Activated naive CD4-positive, alpha-beta T cell treated with anti-CD3 and anti-CD28 coated beads, Interleukin-2, amount 50 U/mL, for 24 hours (primary cell): ENCODE data around the gene KNDC1.
"Not testable (repeated sequence)": the region's sequence is repeated elsewhere in the genome, so short reads cannot be mapped to it uniquely, and the experiment has no call there.

Experiments
- H3K27ac Mint-ChIP-seq: one replicate; pipeline ENCODE4 v1.8.0; 2021; ENCODE audit warnings: mild to moderate bottlenecking, mixed read lengths
- H3K27me3 Mint-ChIP-seq: one replicate; pipeline ENCODE4 v1.8.0; 2021; ENCODE audit warnings: mixed read lengths
- H3K36me3 Mint-ChIP-seq: one replicate; pipeline ENCODE4 v1.8.0; 2021; ENCODE audit warnings: mixed read lengths
- H3K4me1 Mint-ChIP-seq: one replicate; pipeline ENCODE4 v1.8.0; 2021; ENCODE audit warnings: mixed read lengths
- H3K4me3 Mint-ChIP-seq: one replicate; pipeline ENCODE4 v1.8.0; 2021; ENCODE audit warnings: mild to moderate bottlenecking, mixed read lengths
- H3K9me3 Mint-ChIP-seq: one replicate; pipeline ENCODE4 v1.8.0; 2021; ENCODE audit warnings: mixed read lengths

KNDC1 gene

GRCh38 chr10:133258818-133259601 is 99.0 kb downstream of the KNDC1 start:
- Mint-ChIP-seq H3K36me3 (no peaks in the 10 kb centered on the region), H3K4me1 (peaks cover 50% of the 10 kb centered on the region), H3K27ac (peak overlapping the region; percentile 82), H3K4me3 (peak overlapping the region; percentile 77), H3K27me3 (no peaks in the 10 kb centered on the region), H3K9me3 (no peaks in the 10 kb centered on the region)

- H3K27me3 Mint-ChIP-seq, result no peaks in the 10 kb centered on the region
- peaks cover 56% of the 10 kb centered on the region for H3K4me1 Mint-ChIP-seq
- peak overlapping the region; percentile 82 for H3K27ac Mint-ChIP-seq
- no peaks in the 10 kb centered on the region for H3K36me3 Mint-ChIP-seq
- H3K9me3 Mint-ChIP-seq, result no peaks in the 10 kb centered on the region
- H3K4me3 Mint-ChIP-seq, result peak overlapping the region; percentile 77
Measured at GRCh38 chr10:133259602-133259989, 99.6 kb downstream of the KNDC1 start.

- peaks cover 64% of the 10 kb centered on the region for H3K4me1 Mint-ChIP-seq
- H3K36me3 Mint-ChIP-seq, result no peaks in the 10 kb centered on the region
- no peaks in the 10 kb centered on the region for H3K27me3 Mint-ChIP-seq
- H3K9me3 Mint-ChIP-seq, result no peaks in the 10 kb centered on the region
- peak overlapping the region; percentile 65 for H3K27ac Mint-ChIP-seq
- H3K4me3 Mint-ChIP-seq, result peak overlapping the region; percentile 68
Measured at GRCh38 chr10:133260895-133261725, 101.1 kb downstream of the KNDC1 start.

- H3K27ac Mint-ChIP-seq, result no peak overlapping the region
- no peaks in the 10 kb centered on the region for H3K36me3 Mint-ChIP-seq
- H3K4me1 Mint-ChIP-seq, result peaks cover 64% of the 10 kb centered on the region
- H3K27me3 Mint-ChIP-seq, result no peaks in the 10 kb centered on the region
- H3K4me3 Mint-ChIP-seq, result peak overlapping the region; percentile 68
- H3K9me3 Mint-ChIP-seq, result no peaks in the 10 kb centered on the region
Measured at GRCh38 chr10:133261726-133262325, 101.8 kb downstream of the KNDC1 start.

- no peaks in the 10 kb centered on the region for H3K27me3 Mint-ChIP-seq
- H3K27ac Mint-ChIP-seq, result no peak overlapping the region
- H3K9me3 Mint-ChIP-seq, result no peaks in the 10 kb centered on the region
- H3K36me3 Mint-ChIP-seq, result no peaks in the 10 kb centered on the region
- H3K4me3 Mint-ChIP-seq, result peak overlapping the region; percentile 66
- peaks cover 59% of the 10 kb centered on the region for H3K4me1 Mint-ChIP-seq
Measured at GRCh38 chr10:133262696-133263095, 102.7 kb downstream of the KNDC1 start.

- Mint-ChIP-seq H3K36me3 (no peaks in the 10 kb centered on the region), H3K4me3 (no peak overlapping the region)
Measured at GRCh38 chr10:133263674-133264073, 103.7 kb downstream of the KNDC1 start.

GRCh38 chr10:133264461-133264860 is 104.4 kb downstream of the KNDC1 start:
- Mint-ChIP-seq H3K27ac (no peak overlapping the region), H3K4me3 (peak overlapping the region; percentile 26), H3K4me1 (peaks cover 48% of the 10 kb centered on the region), H3K9me3 (no peaks in the 10 kb centered on the region), H3K36me3 (no peaks in the 10 kb centered on the region), H3K27me3 (no peaks in the 10 kb centered on the region)

More at GRCh38 chr10:133263674-133264073, 103.7 kb downstream of the KNDC1 start:
- no peaks in the 10 kb centered on the region for H3K27me3 Mint-ChIP-seq
- peaks cover 55% of the 10 kb centered on the region for H3K4me1 Mint-ChIP-seq
- no peaks in the 10 kb centered on the region for H3K9me3 Mint-ChIP-seq
- no peak overlapping the region for H3K27ac Mint-ChIP-seq

- H3K27ac Mint-ChIP-seq, H3K36me3 Mint-ChIP-seq: not testable (repeated sequence)
- H3K4me1 Mint-ChIP-seq, result peaks cover 43% of the 10 kb centered on the region
Measured at GRCh38 chr10:133265052-133265451, 105.0 kb downstream of the KNDC1 start.

GRCh38 chr10:133266056-133266795 is 106.2 kb downstream of the KNDC1 start:
- Mint-ChIP-seq H3K27ac (no peak overlapping the region), H3K4me3 (no peak overlapping the region), H3K9me3 (no peaks in the 10 kb centered on the region), H3K27me3 (no peaks in the 10 kb centered on the region), H3K4me1 (peaks cover 31% of the 10 kb centered on the region), H3K36me3 (no peaks in the 10 kb centered on the region)

More at GRCh38 chr10:133265052-133265451, 105.0 kb downstream of the KNDC1 start:
- not testable (repeated sequence) for H3K4me3 Mint-ChIP-seq, H3K9me3 Mint-ChIP-seq, H3K27me3 Mint-ChIP-seq

GRCh38 chr10:133267293-133267692 is 107.3 kb downstream of the KNDC1 start:
- Mint-ChIP-seq H3K27me3 (no peaks in the 10 kb centered on the region), H3K36me3 (no peaks in the 10 kb centered on the region), H3K4me1 (peaks cover 30% of the 10 kb centered on the region), H3K4me3 (no peak overlapping the region), H3K9me3 (no peaks in the 10 kb centered on the region), H3K27ac (no peak overlapping the region)

- Mint-ChIP-seq H3K27me3 (no peaks in the 10 kb centered on the region), H3K4me3 (no peak overlapping the region), H3K36me3 (no peaks in the 10 kb centered on the region), H3K4me1 (peaks cover 24% of the 10 kb centered on the region), H3K27ac (no peak overlapping the region), H3K9me3 (no peaks in the 10 kb centered on the region)
Measured at GRCh38 chr10:133267829-133268228, 107.8 kb downstream of the KNDC1 start.

- Mint-ChIP-seq H3K4me1 (peaks cover 18% of the 10 kb centered on the region), H3K4me3 (no peak overlapping the region), H3K36me3 (no peaks in the 10 kb centered on the region), H3K27ac (no peak overlapping the region), H3K27me3 (no peaks in the 10 kb centered on the region), H3K9me3 (no peaks in the 10 kb centered on the region)
Measured at GRCh38 chr10:133268532-133268931, 108.5 kb downstream of the KNDC1 start.

GRCh38 chr10:133269367-133269766 is 109.3 kb downstream of the KNDC1 start:
- no peaks in the 10 kb centered on the region for H3K36me3 Mint-ChIP-seq
- H3K27me3 Mint-ChIP-seq, result no peaks in the 10 kb centered on the region
- H3K4me3 Mint-ChIP-seq, result no peak overlapping the region
- H3K9me3 Mint-ChIP-seq, result no peaks in the 10 kb centered on the region
- H3K4me1 Mint-ChIP-seq, result peaks cover 10% of the 10 kb centered on the region
- H3K27ac Mint-ChIP-seq, result no peak overlapping the region

- H3K36me3 Mint-ChIP-seq, result no peaks in the 10 kb centered on the region
- H3K9me3 Mint-ChIP-seq, result no peaks in the 10 kb centered on the region
- H3K27me3 Mint-ChIP-seq, result no peaks in the 10 kb centered on the region
- no peak overlapping the region for H3K4me3 Mint-ChIP-seq
- peaks cover 7% of the 10 kb centered on the region for H3K4me1 Mint-ChIP-seq
- H3K27ac Mint-ChIP-seq, result no peak overlapping the region
Measured at GRCh38 chr10:133270204-133270603, 110.2 kb downstream of the KNDC1 start.

- Mint-ChIP-seq H3K4me1 (peaks cover 9% of the 10 kb centered on the region), H3K36me3 (no peaks in the 10 kb centered on the region), H3K4me3 (no peak overlapping the region), H3K9me3 (no peaks in the 10 kb centered on the region), H3K27me3 (no peaks in the 10 kb centered on the region), H3K27ac (no peak overlapping the region)
Measured at GRCh38 chr10:133270773-133271297, 110.8 kb downstream of the KNDC1 start.
